Type B pancreatic cell (in vitro differentiated cells): ENCODE results near the gene OR52E2. TPM values are rescaled to one million over a fixed set of nuclear protein-coding genes. Genes with fewer than 3 reads are reported as not detected.
"Not testable (repeated sequence)": the region's sequence is repeated elsewhere in the genome, so short reads cannot be mapped to it uniquely, and the experiment has no call there.

Experiments used
- DNase-seq: peaks from one replicate; pipeline ENCODE4 v3.0.0; 2021; ENCODE audit warnings: mixed read lengths; ENCODE audit not compliant: unreplicated experiment; ENCODE audit errors: extremely low spot score
- H3K27ac Mint-ChIP-seq: 2 replicates; pipeline ENCODE4 v1.8.0; 2021; ENCODE audit warnings: mild to moderate bottlenecking, mixed read lengths
- H3K27me3 Mint-ChIP-seq: 2 replicates; pipeline ENCODE4 v1.8.0; 2021; ENCODE audit warnings: mixed read lengths
- H3K36me3 Mint-ChIP-seq: 2 replicates; pipeline ENCODE4 v1.8.0; 2021; ENCODE audit warnings: mixed read lengths
- H3K4me1 Mint-ChIP-seq: one replicate; pipeline ENCODE4 v1.8.0; 2021; ENCODE audit warnings: mixed read lengths; ENCODE audit not compliant: unreplicated experiment
- H3K4me3 Mint-ChIP-seq: 2 replicates; pipeline ENCODE4 v1.8.0; 2021; ENCODE audit warnings: mild to moderate bottlenecking, mixed read lengths
- H3K9me3 Mint-ChIP-seq: 2 replicates; pipeline ENCODE4 v1.8.0; 2021; ENCODE audit warnings: mixed read lengths
- CTCF ChIP-seq: fragments of 200-600 bp; sonication (generic); conservative IDR thresholded peaks from 2 replicates; pipeline ENCODE4 v1.5.0; 2021; ENCODE audit warnings: antibody characterized with exemption, mild to moderate bottlenecking
- total RNA-seq: library from RNA; stranded (reverse); gene quantifications from 2 replicates; pipeline ENCODE4 v1.2.1, GENCODE V29; 2021; ENCODE audit warnings: low replicate concordance

OR52E2 gene
- total RNA-seq, 1 donor from 2014 or later, result not detected

- Mint-ChIP-seq H3K4me1 (no peaks in the 10 kb centered on the region), H3K27ac (no peak overlapping the region), H3K36me3 (no peaks in the 10 kb centered on the region), H3K4me3 (no peak overlapping the region), H3K27me3 (no peaks in the 10 kb centered on the region), H3K9me3 (no peaks in the 10 kb centered on the region)
- no peak for TF ChIP-seq CTCF
- no peak for DNase-seq
Observed at GRCh38 chr11:5071799-5072198, 12.4 kb upstream of the OR52E2 start.

GRCh38 chr11:5069272-5069671, 9.8 kb upstream of the OR52E2 start, which contains the start of gene OR52E1:
Gene OR52E1, plus strand, starts transcription at chr11:5069572.
- Mint-ChIP-seq H3K9me3 (no peaks in the 10 kb centered on the region), H3K27me3 (no peaks in the 10 kb centered on the region), H3K27ac (no peak within 1 kb of the TSS), H3K4me1 (no peaks in the 10 kb centered on the region), H3K36me3 (no peaks in the 10 kb centered on the region), H3K4me3 (no peak within 1 kb of the TSS)
- TF ChIP-seq CTCF, result no peak
- no peak for DNase-seq

- DNase-seq, result no peak
- Mint-ChIP-seq H3K4me1 (no peaks in the 10 kb centered on the region), H3K4me3 (no peak overlapping the region), H3K36me3 (no peaks in the 10 kb centered on the region), H3K9me3 (no peaks in the 10 kb centered on the region), H3K27ac (no peak overlapping the region), H3K27me3 (no peaks in the 10 kb centered on the region)
- TF ChIP-seq CTCF, result no peak
Observed at GRCh38 chr11:5065027-5065426, 5.6 kb upstream of the OR52E2 start.

- H3K4me3 Mint-ChIP-seq, H3K36me3 Mint-ChIP-seq, H3K4me1 Mint-ChIP-seq, H3K27me3 Mint-ChIP-seq, H3K27ac Mint-ChIP-seq, DNase-seq, H3K9me3 Mint-ChIP-seq: not testable (repeated sequence)
Observed at GRCh38 chr11:5058679-5059078, 748 bp downstream of the OR52E2 start.

GRCh38 chr11:5046754-5047330, 12.6 kb downstream of the OR52E2 start:
- DNase-seq, result no peak
- no peak for TF ChIP-seq CTCF
- Mint-ChIP-seq H3K27ac (no peak overlapping the region), H3K36me3 (no peaks in the 10 kb centered on the region), H3K4me3 (no peak overlapping the region), H3K27me3 (peaks cover 2% of the 10 kb centered on the region), H3K9me3 (no peaks in the 10 kb centered on the region), H3K4me1 (no peaks in the 10 kb centered on the region)

- DNase-seq, result no peak
- no peak within 1 kb of the TSS for H3K4me3 Mint-ChIP-seq
- no peaks in the 10 kb centered on the region for H3K36me3 Mint-ChIP-seq
- no peaks in the 10 kb centered on the region for H3K9me3 Mint-ChIP-seq
- no peak within 1 kb of the TSS for H3K27ac Mint-ChIP-seq
- no peak for TF ChIP-seq CTCF
- H3K4me1 Mint-ChIP-seq, result no peaks in the 10 kb centered on the region
- peaks cover 2% of the 10 kb centered on the region for H3K27me3 Mint-ChIP-seq
Observed at GRCh38 chr11:5046226-5046625, 13.2 kb downstream of the OR52E2 start, which contains the start of gene OR52J3. Gene OR52J3, plus strand, starts transcription at chr11:5046526. Its CDS starts 0 bp downstream, at chr11:5046526.
